VCaP (cell line): ENCODE results near the gene PIEZO2.
"Not testable (repeated sequence)": the region's sequence is repeated elsewhere in the genome, so short reads cannot be mapped to it uniquely, and the experiment has no call there.

Experiments used
- H3K27ac ChIP-seq: fragments of 450-650 bp; 2 replicates; pipeline ENCODE4 v1.5.1; 2017
- CTCF ChIP-seq: fragments of 450-650 bp; conservative IDR thresholded peaks from 2 replicates; pipeline ENCODE4 v1.5.1; 2017; ENCODE audit warnings: mild to moderate bottlenecking, moderate library complexity

Gene PIEZO2

GRCh38 chr18:11175266-11175979, 26.1 kb upstream of the PIEZO2 start:
- no peak overlapping the region for H3K27ac ChIP-seq
- no peak for TF ChIP-seq CTCF

GRCh38 chr18:11174179-11174578, 24.8 kb upstream of the PIEZO2 start:
- H3K27ac ChIP-seq: not testable (repeated sequence)

- no peak for TF ChIP-seq CTCF
- H3K27ac ChIP-seq: no peak overlapping the region
These were observed 18.4 kb upstream of the PIEZO2 start for GRCh38 chr18:11167778-11168177.

GRCh38 chr18:11165952-11166351, 16.6 kb upstream of the PIEZO2 start:
- TF ChIP-seq CTCF: no peak
- no peak overlapping the region for H3K27ac ChIP-seq

GRCh38 chr18:11165138-11165537, 15.8 kb upstream of the PIEZO2 start:
- no peak overlapping the region for H3K27ac ChIP-seq
- TF ChIP-seq CTCF: no peak

- H3K27ac ChIP-seq: no peak overlapping the region
- no peak for TF ChIP-seq CTCF
These were observed 14.3 kb upstream of the PIEZO2 start for GRCh38 chr18:11163665-11164064.

GRCh38 chr18:11162889-11163288, 13.5 kb upstream of the PIEZO2 start:
- TF ChIP-seq CTCF: no peak

GRCh38 chr18:11162462-11162861, 13.1 kb upstream of the PIEZO2 start:
- TF ChIP-seq CTCF: no peak
- H3K27ac ChIP-seq: no peak overlapping the region

More at GRCh38 chr18:11162889-11163288, 13.5 kb upstream of the PIEZO2 start:
- no peak overlapping the region for H3K27ac ChIP-seq
